IPS DF 19.7 (cell line): ENCODE measurements around the gene RPL31.

Experiments
- DNase-seq: peaks from one replicate; pipeline ENCODE4 v3.0.0-alpha.2; 2013; ENCODE audit warnings: low read depth, low spot score

The RPL31 gene

DNA sequence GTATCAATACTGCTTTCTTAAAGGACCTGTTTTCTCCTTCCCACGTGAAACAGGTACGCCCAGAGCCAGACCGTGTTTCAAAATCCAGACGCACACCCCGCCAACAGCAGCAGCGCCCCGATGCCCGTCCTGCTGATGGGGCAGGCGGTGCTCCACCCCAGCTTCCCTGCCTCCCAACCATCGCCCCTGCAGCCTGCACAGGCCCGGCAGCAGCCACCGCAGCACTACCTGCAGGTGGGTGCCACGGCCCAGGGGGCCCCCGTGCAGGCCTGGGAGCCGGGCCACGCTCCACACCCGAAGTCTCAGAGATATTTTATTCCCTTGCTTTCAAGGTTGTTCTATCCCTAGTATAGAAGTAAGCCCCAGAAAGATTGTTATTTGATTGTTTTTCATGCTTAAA is 8.8 kb upstream of the RPL31 start:
- no peak for DNase-seq

DNA sequence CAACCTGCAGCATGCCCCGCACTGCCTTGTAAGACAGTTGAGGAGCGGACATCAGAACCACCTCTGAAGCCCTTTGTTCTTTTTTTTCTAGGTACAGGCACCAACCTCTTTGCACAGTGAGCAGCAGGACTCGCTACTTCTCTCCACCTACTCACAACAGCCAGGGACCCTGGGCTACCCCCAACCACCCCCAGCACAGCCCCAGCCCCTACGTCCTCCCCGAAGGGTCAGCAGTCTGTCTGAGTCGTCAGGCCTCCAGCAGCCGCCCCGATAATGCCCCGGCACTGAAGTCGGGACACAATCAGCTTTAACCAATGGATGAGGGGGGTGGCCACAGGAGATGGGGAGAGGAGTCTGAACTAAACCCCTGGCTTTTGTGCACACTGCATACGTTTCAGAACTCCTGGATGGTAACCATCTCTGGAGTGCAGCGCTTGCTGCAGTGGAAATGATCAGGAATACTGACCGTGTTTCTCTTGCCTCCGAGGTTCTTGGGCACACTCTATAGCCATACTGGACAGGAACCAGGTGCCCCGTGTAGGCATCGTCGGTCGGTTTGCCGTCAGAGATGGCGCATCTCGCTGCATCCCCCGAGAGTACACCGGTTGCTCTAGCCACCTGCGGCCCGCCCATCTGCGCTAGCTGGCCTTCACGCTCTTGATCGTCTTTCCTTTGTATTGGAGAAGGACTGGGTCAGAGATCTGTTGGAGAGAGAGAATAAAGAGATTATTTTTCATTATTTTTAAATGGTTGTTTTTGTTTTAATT is 6.6 kb upstream of the RPL31 start:
- DNase-seq, result no peak

DNA sequence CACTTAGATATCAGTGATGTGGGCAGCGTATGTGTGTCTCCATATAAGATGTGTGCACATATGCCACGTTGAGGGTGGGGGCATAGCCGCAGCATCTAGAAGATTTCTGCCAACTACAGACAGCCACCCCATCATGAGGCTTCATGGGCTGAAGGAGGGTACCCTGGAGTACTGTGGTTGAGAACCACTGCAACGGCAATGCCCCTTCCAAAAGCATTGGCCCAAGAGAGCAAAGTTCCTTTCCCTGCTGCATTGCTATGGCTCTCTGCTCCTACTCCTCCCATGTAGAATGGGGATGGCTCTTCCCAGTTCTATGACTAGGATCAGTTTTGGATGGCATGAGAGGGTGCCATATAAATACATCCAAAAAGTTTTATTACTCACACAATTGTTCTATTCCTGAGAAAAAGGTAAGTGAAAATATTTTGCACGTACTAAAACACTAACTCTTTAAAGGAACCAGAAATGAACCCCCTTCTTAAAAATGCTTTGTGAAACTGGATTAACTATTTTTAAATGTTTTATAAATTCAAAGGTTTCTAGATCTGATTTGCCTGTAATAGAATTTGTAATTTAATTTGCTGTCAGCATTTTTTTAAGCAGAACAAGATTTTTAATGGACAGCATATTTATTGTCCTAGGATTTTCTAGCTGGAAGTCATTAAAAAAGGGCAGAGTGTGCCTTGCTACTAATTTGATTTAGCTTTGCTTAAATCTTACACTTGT is 4.4 kb upstream of the RPL31 start:
- no peak for DNase-seq

DNA sequence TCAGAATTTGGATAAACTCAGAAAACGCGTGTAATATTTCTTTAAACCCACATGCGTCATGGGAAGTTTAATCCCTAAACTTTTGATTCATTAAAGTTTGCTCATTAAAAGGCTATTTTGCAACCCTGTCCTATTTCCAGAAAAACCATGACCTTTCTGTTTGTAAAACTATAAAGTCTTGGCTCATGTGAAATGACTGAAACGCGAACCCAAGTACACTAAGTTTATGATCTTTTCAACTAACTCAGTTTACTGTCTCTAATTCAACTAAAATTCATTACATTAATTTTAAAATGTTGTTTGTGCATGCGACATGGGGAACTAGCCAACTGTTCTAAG is 3.9 kb upstream of the RPL31 start:
- no peak for DNase-seq

DNA sequence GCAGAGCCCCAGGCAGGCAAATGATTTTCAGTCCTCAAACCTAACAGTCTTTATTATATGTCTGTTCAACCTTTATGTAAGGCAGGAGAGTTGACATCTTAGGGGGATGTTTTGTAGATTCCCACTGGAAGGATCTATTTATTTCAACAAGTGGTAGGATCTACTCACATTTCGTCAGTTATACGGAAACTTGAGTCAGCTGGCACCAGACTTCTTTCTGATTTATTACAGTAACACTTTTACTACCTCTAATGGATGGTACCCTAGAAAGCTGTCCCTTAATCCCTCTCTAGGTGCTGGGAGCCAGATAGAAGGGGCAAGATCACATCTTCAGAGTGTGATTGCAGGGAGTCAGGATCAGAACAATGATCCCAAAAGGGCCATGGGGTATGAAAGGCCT is 2.1 kb upstream of the RPL31 start:
- no peak for DNase-seq

DNA sequence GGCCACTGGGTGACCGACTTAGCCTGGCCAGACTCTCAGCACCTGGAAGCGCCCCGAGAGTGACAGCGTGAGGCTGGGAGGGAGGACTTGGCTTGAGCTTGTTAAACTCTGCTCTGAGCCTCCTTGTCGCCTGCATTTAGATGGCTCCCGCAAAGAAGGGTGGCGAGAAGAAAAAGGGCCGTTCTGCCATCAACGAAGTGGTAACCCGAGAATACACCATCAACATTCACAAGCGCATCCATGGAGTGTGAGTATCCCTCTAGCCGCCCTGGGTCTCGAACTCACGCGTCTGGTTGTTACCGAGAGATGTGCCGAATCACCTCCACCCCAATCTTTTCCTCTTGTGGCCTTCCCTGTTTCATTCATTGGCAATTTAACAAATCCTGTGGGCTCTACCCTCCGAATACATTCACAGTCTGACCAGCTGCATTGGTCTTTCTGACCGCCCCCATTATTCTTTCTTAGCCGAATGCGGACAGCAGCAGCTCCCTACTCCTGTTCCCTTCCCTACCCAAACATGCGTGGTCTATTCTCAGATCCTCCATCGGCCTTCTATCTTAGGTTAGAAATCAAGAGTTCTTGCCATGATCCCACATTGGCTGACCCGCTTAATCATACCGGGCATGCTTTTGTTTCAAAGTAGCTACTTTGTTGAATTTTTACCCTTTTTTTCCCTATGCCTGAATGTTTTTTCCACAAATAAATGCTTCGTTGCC is 631 bp downstream of the RPL31 start:
- no peak for DNase-seq

DNA sequence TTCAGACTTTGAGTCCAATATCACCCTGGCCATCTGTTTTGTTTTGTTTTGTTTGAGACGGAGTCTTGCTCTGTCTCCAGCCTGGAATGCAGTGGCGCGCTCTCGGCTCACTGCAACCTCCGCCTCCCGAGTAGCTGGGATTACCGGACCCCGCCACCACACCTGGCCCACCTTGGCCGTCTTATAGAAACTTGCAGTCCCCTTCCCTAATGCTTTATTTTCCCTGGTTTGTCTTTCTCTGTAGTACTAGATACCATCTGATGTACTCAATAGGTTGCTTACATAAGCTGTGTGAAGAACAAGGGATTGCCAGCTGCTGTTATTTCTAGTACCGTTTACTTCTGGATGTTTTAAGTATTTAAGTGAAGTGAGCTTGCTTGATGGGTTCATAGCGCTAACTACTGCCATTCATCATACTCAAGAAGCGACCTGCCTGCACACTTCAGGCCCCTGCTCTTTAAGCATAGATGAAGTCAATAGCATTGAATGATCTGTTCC is 1.2 kb downstream of the RPL31 start:
- DNase-seq, result no peak

DNA sequence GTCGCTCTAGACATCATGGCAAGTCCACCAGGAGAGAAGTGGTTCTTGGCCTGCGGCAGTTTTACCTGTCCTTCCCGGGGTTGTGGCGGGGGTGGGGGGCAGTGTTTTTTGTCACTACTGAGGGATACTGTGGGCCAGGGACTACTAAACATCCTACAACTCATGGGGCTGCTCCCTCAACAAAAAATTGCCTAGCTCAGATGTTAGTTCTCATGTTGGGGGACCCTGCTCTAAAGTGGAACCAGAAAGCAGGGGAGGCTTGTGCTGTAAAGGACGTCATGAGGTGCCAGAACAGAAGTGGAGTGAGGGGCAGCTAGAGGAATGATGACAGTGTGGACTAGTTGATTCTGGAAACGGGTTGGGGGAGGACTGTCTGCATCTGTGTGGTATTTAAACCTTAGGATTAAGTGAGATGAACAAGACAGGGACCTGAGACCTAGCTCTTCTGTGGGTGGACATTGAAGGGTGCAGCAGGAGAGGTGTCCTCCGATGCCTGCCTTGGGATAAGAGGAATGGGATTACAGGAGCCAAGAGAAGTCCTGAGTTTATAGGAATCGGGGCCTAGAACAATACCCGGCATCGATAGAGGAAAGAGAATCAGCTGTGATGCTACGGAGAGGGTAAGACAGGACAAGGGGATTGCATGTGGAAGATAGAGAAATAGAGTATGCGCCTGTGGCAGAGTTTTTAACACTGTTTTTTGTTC is 2.7 kb downstream of the RPL31 start:
- DNase-seq, result no peak

DNA sequence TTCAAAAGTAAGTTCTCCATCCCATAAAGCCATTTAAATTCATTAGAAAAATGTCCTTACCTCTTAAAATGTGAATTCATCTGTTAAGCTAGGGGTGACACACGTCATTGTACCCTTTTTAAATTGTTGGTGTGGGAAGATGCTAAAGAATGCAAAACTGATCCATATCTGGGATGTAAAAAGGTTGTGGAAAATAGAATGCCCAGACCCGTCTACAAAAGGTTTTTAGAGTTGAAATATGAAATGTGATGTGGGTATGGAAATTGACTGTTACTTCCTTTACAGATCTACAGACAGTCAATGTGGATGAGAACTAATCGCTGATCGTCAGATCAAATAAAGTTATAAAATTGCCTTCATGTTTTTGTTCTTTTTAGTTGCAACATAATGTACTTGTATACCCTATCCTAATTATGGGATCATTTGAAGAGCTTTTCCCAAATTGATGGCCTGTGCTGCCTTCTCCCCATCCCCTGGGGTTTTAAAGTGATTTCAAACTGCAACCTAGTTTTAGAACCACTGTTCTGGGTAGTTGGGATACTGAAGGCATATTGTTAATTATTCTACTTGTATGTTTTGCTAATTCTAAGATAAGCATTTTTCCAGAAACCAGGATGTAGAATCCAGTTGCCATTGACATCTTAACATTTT is 4.1 kb downstream of the RPL31 start:
- DNase-seq, result no peak

DNA sequence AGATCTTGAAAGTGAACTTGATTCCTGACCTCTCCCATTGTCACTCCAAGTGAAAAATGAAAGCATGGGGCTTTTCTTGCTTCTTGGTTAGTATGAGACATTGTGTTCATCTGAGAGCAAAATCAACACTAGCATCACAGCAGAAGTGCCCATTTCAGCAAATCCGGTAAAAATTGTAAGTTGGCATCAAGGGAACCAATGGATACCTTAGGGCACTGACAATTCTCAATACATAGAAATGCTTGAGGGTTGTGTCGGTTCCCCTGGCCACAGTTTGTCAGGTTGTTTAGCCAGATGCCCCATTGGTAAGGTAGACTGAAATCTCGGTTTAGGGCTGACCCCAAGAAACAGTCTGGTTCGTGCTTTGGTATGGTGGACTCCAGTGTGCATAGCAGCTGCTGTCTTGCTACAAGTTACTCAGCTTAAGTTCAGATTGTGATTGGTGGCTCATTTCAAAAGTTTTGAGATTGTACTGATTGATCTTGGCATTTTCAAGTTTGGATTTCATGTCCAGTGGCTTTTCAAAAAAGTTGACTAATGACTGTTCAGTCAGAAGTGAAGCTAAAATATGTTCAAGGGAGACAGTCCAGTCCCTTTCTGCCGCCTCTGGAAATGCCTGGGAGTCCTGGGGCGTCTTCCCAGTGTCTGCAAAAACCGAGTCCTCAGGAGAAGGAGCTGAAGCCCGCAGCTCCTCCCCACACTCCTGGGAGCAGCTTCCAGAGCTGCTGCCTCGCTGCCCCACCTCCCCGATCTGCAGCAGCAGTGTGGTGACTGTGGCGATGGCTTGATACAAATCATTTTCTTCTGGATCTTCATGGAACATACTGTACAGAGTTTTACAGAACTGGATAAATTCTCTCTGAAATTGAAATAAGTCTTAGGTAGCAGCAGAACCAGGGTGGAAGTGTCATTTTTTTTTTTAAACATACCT is 5.6 kb downstream of the RPL31 start:
- no peak for DNase-seq

DNA sequence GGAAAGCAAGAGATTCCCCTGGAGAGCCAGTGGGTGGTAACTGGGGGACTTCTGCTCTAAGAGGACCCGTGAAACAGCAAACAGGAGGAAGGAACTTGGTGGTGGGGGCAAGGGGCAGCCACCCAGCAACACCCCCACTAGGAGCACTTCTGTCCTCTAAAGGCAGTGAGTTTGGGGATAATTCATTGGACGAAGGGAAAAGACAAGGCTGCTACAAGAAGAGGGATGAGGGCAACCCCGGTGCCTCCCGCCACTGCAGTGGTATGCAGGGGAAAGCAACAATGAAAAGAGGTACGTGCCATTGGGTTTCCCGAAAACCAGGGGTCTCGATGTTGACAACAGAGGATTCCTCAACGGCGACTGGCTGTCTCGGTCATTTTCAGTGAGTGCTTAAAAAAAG is 9.1 kb downstream of the RPL31 start:
- DNase-seq, result no peak

DNA sequence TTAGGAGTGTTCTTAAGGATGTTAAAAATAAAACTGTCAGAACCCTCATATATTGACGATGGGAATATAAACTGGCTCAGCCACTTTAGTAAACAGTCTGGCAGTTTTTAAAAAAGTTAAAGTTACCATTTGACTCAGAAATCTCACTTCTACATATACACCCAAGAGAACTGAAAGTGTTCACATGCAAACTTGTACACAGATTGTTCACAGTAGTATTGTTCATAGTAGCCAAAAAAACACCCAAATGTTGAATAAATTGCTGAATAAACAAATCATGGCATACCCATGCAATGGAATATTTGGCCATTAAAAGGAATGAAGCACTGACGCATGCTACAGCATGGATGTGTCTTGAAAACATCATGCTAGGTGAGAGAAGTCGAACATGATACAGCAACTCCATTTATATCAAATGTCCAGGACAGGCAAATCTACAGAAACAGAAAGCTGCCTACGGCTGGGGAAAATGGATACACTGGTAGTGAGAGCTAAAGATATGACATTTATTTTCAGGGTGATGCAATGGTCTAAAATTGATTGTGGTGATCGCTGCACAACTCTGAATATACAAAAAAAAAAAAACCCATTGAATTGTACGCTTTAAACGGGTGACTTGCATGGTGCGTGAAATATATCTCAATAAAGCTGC is 10.1 kb downstream of the RPL31 start:
- DNase-seq, result no peak

DNA sequence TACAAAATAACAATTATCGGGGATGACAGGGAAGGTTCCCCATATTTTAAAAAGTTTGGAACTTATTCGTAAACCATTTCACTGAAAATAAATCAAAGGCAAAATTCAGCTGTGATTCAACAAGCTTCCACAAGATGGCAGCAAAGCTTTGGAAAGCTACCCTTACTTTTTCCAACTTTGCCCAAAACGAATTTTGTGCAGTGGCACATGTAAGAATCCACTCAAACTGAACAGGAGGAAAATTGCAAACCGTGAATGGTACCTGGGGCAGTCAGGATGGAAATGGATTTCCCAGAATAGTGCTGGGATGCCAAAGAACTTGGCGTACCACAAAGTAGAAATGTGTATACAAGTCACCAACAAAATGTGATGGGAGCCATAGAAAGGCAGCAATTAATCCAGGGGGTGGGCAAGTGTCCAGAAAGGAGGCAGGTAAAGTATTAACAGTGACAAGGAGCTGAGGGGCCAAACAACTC is 10.7 kb downstream of the RPL31 start:
- no peak for DNase-seq

DNA sequence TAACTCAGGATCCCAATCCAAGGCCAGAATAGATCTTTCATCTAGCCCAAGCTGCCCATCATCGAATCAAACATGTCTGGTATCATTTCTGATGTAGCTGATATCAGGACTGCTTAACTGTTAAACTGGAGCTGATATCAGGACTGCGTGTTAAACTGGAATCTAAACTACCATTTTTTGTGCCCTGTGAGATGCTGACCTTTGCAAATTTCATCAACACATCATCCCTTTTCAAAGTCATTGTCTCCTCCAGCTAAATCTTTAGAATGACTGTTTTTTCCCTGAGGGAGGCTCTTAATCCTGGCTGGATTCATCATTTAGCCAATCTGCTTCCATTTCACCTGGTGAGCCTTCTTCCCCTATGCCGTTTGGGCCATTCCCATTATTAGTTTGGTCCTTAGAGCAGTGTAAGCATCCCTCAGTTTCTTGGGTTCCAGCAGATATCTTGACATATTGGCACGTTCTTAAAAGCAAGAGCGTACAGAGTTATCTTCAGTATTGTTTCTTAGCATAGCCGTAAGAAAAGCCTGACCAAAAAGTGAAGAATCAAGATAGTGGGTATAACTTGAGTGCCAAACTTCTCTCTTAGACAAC is 12.3 kb downstream of the RPL31 start:
- no peak for DNase-seq

DNA sequence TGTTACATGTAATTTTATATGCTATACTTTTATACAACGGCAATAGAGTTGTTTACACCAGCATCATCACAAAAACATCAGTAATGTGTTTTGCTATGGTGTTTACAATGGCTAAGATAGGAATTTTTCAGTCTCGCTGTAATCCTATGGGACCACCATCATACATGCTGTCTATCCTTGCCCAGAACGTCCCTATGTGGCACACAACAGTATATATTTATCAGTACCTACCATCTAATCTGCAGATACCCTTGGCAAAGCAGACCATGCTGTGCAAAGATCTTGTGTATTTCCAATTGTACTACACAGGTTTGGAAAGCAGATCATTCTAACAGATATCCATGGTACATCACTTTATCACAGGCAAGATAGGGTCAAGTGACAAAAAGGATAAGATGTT is 15.3 kb downstream of the RPL31 start:
- no peak for DNase-seq

DNA sequence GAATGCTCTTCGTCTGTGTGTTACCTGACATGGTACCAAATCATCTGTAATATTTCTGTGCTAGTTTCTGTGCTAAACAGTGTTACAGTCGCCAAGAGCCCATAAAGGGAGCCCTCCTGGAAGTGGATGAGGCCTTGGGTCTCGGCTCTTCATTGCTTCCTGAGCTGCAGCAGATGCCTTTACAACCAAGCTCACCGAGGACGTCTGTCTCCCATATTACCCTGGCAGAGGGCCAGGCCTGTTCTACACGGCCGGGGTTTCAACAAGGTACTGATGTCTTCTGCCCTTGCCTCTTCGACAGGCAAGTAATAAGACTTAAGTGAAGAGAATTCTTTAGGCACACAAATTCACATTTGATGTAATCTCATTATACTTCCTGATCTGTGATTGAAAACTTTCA is 16.8 kb downstream of the RPL31 start:
- no peak for DNase-seq

DNA sequence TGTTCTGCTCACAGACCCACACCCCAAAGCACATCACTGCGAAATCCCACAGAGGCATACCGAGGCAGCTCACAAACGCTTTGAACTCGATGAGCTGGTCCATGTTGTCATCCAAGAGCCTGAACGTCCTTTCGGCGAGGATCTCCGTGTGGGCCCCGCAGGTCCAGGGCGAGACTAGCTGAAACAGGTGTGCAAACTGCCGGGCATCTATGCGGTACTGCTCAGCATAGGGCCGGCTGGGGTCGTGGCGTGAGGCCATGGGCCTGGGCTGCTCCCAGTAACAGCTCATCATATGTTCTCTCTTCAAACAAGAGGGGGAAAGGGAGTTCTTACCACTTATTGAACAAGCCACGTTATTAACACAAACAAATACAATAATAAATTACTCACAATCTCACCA is 20.1 kb downstream of the RPL31 start:
- no peak for DNase-seq

DNA sequence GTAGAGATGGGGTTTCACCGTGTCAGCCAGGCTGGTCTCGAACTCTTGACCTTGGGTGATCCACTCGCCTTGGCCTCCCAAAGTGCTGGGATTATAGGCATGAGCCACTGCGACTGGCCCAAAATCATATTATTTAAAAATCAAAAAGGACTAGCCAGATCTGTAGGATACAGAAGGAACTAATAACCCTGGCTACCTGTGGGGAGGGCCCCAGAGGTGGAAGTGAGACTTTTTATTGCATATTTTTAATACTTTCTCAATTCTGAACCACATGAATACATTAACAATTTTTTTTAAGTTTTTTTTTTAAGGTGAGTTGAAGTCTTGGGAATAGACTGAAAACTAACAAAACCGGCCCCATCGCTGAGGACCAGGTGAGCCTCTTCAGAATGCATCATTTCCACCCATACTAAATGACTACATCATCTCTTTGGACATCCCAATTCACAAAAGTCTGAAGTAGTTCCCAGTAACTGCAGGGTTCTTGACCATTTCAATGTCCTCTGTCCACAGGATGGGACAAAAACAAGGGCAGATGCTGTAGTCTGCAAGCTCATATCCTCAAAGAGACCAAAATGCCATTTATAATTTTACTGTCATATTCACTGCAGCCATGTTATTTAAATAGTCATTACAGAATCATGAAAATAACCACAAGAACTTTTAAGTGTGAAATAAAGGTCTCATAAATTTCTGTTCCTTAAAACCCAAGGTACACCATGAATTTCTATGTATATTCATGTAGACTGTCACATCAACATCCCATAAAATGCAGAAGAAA is 21.4 kb downstream of the RPL31 start:
- no peak for DNase-seq

DNA sequence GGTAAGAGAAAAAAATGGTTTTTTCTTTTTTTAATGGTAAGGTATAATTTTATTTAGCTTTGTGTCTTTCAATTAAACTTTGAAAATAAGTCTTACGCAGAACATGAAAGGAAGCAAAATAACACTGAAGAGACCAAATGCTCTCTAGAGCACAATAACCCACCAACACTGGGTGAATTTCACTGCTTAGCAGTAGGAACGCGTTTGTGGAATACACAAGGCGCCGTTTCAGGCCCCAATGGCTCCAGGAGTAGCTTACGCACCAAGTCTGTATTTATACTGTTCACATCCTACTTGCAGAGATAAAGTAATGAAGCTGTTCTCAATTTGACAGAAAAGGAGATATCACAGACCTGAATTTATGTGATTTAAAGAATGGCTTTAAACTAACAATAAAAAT is 23.5 kb downstream of the RPL31 start:
- no peak for DNase-seq
